Measurements from ENCODE around the gene EXOC6B.

DNA sequence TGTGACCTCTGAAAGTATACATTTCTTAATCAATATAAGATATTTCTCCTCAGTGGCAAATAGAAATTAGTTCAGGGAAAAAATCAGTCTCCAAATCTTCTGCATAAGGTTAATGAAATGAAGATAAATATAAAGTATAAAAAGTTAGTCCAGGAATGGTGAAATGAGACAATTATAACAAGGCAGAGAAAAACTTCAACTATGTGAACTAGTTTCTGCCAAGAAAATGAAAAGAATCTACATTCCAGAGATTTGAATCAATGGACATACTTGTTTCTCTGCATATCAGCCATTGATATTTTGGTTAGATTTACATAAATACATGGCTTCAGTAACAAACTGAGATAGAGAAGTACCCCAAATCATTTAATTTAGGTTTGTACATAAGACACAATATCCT is 249.0 kb downstream of the EXOC6B start:
- TF ChIP-seq YY1 (IDR thresholded peaks at IDR 0.05; ENCODE audit: insufficient read depth, insufficient read length) = no peak
- no peak for TF ChIP-seq SUZ12 (IDR thresholded peaks at IDR 0.05; ENCODE audit: extremely low read depth, insufficient read depth, insufficient read length)

Measured in NT2/D1 (cell line).